Measurements from ENCODE around the gene NCSTN.

The NCSTN gene

DNA sequence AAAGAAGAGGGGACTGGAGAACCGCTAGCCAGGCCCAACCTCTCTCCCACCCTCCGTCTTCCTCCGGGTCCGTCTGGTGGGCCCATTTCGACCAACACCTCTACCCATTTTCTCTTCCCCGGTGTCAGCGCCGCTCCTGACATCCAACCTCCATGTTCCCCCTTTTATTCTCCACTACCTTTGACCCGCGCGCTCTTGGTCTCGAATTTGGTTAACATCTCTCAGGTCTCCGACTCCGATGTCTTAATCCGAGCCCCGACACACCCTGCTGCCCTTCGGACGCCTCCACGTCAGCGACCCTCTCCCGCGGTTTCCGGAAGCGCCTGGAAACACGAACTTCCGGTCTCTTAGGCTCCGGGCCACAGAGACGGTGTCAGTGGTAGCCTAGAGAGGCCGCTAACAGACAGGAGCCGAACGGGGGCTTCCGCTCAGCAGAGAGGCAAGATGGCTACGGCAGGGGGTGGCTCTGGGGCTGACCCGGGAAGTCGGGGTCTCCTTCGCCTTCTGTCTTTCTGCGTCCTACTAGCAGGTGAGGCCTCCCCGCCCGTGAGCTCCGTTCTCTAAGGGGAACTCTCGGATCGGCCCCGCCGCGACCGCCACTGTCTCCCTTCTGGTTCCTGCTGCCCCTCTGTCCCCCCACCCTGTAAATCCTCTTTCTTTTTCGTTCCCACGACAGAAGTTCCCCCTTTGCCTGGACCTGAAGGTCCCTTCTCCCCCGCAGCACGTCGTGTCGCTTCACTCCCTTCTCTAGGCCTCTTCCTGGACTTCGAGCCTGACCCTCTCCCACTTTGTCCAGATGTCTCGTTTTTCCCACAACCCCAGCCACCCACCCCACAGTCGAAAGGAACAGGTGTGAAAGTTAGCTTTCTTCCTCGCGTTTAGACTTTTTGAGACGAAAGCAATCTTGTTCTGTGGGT lies at the start of gene NCSTN, which contains the start of gene COPA:
NCSTN (plus strand) TSS at position 431 of the 917 bp plus-strand sequence; CDS start at position 445, 14 bp downstream.
COPA (minus strand) TSS at position 298 of the 917 bp plus-strand sequence; CDS start at position 218, 80 bp downstream.
- peak; percentile 78 for DNase-seq (ENCODE audit: low read depth)

DNA sequence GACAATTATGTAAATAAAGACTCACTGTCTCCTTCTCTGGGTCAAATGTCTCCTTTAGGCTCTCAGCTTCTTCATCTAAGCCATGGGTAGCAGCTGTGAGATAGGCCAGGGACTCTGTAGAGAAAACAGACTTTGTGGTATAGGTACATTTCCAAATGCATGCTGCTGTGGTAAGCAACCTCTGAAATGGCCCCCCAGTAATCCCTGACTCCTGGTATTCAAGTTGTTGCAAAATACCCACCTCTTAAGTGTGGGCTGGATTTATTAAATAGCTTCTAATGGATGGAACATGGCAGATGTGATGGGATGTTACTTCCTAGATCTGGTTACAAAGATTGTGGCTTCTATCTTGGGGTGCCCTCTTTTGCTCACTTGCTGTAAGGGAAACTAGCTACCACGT lies 47.1 kb upstream of the NCSTN start:
- DNase-seq (ENCODE audit: low read depth), result no peak

DNA sequence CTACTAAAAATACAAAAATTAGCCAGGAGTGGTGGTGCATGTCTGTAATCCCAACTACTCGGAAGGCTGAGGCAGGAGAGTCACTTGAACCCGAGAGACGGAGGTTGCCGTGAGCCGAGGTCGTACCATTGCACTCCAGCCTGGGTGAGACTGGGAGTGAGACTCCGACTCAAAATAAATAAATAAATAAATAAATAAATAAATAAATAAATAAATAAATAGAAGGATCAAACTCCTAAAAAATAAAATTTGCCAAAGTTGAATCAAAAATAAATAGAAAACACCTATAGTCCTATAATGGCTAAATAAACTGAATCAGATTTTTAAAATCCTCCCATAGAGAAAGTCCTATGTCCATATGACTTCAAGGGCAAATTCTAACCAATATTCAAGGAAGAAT lies 43.0 kb upstream of the NCSTN start:
- no peak for DNase-seq (ENCODE audit: low read depth)

GRCh38 chr1:160307118-160307791 lies 35.9 kb upstream of the NCSTN start:
- DNase-seq (ENCODE audit: low read depth), result no peak

DNA sequence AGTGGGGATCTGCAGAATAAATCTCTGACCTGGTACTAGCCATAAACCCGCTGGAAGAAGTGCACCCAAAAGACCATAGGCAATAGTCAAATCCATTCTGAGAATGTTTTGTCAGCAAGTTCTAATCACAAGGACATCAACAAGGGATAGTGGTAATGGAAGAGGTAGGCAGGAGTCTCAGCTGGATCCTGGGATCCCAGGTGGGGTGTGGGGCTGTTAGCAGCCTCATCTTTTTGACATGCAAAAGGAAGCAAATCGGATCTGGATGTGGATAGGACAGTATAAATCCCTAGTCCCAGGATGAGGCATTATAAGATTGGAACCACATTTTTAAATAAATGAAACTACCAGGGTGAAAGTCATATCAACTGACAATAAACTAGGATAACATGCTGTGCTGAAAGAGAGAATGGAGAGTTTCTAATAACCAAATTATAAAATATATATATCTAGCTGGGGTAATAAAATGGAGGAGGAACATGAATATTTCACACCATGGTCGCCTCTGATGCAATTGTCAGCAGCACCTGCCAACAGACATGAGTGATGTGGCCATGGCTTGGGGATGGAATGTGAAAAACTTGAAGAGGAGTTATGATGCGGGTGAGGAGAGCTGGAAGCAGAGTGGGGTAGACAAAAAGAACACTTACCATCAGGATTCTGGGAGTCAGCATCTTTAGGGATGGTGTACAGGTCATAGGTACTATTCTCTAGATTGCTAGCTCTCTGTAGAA lies 34.6 kb upstream of the NCSTN start:
- no peak for DNase-seq (ENCODE audit: low read depth)

DNA sequence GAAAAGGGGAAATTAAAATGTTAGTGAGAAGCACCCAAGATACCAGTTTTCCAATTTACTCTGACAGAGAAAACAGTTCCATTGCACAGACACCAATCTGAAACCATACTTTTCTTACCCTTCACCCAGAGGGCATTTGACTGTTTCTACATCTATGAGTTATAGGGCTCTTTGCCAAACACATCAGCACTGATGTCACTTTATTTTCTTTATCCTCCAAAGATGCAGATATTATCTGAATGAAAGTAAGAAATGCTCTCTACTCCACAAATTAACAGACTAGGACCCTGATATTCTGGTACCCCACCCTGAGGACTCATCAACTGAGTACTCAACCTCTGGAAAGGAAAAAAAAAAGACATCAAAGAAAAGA lies 34.0 kb upstream of the NCSTN start:
- DNase-seq (ENCODE audit: low read depth), result no peak

GRCh38 chr1:160309571-160309970 lies 33.6 kb upstream of the NCSTN start:
- DNase-seq (ENCODE audit: low read depth), result no peak

- no peak for DNase-seq (ENCODE audit: low read depth)
These were observed 27.8 kb upstream of the NCSTN start for GRCh38 chr1:160315359-160315758.

DNA sequence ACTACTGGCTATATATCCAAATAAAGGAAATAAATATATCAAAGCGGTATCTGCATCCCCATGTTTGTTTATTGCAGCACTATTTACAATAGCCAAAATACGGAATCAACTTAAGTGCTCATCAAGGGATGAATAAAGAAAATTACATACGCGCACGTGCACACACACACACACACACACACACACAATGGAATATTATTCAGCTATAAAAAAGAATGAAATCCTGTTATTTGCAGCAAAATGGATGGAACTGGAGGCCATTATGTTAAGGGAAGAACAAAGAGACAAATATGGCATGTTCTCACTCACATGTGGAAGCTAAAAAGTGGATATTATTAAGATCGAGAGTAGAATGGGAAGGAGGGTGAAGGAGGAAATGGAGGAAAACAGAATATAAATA lies 20.4 kb upstream of the NCSTN start:
- DNase-seq (ENCODE audit: low read depth), result no peak

GRCh38 chr1:160325252-160325651 lies 17.9 kb upstream of the NCSTN start:
- DNase-seq (ENCODE audit: low read depth), result no peak

DNA sequence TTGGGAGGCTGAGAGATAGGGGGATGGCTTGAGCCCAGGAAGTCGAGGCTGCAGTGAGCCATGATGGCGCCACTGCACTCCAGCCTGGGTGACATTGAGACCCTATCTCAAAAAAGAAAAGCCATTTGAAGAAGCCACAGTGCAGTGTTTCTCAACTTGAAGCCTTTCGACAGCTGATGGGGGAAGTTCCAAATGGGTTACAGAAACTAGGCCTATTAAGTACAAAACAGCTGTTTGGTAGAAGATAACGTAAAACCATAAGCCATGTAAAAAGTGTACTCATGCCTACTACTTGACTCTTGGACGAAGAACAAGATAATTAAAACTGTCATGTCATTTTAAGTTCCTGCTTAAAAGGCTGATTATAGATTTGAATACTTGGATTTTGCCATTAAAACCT lies 16.8 kb upstream of the NCSTN start:
- no peak for DNase-seq (ENCODE audit: low read depth)

DNA sequence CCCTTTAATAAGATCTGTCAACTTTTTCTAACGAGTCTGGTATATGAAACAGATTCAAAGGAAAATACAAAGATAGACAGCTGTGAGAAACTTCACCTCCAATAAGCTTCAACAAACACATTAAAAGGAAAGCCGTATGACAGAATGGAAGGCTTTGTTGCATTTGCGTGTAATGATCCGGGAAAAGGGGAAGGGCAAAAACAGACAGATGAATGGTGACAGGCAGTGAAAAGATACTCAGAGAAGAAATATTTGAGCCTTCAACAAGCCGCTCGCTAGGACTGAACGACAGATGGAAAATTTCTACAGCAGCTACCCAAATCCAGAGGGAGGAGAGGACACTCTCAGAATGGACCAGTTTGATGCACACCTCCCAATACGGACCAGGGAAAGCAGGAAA lies 15.0 kb upstream of the NCSTN start:
- no peak for DNase-seq (ENCODE audit: low read depth)

GRCh38 chr1:160330119-160330518 lies 13.1 kb upstream of the NCSTN start:
- DNase-seq (ENCODE audit: low read depth), result no peak

- DNase-seq (ENCODE audit: low read depth), result no peak
These were observed 10.7 kb upstream of the NCSTN start for GRCh38 chr1:160332516-160332915.

- no peak for DNase-seq (ENCODE audit: low read depth)
These were observed 4.6 kb upstream of the NCSTN start for GRCh38 chr1:160338580-160338979.

GRCh38 chr1:160340146-160340545 lies 3.0 kb upstream of the NCSTN start:
- DNase-seq (ENCODE audit: low read depth), result no peak

- no peak for DNase-seq (ENCODE audit: low read depth)
These were observed 2.3 kb upstream of the NCSTN start for GRCh38 chr1:160340866-160341265.

GRCh38 chr1:160342526-160342925 lies 657 bp upstream of the NCSTN start:
- DNase-seq (ENCODE audit: low read depth), result no peak

GRCh38 chr1:160344241-160344640 lies 1.1 kb downstream of the NCSTN start:
- no peak for DNase-seq (ENCODE audit: low read depth)

DNA sequence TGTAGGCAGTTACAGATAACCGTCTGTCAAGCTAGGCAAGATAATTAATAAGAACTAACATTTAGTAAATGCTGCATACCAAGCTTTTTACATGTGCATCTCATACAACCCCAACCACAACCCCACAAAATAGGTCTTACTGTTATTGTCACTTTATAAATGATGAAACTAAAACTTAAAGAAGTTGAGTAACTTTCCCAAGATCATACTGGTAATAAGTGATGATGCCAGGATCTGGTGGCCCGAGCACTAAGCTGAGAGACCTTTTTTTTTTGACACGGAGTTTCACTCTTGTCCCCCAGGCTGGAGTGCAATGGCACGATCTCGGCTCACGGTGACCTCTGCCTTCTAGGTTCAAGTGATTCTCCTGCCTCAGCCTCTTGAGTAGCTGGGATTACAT lies 1.8 kb downstream of the NCSTN start:
- no peak for DNase-seq (ENCODE audit: low read depth)

DNA sequence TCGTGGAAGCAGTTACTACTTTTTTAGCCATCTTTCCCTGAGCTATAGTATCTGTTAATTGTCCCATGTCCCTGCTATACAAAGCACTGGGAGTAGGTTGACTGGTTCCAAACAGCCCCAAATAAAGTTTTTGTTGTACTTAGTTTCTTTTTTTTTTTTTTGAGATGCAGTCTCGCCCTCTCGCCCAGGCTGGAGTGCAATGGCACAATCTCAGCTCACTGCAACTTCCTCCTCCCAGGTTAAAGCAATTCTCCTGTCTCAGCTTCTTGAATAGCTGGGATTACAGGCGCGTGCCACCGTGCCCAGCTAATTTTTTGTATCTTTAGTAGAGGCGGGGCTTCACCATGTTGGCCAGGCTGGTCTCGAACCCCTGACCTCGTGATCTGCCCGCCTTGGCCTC lies 3.3 kb downstream of the NCSTN start:
- DNase-seq (ENCODE audit: low read depth), result no peak

DNA sequence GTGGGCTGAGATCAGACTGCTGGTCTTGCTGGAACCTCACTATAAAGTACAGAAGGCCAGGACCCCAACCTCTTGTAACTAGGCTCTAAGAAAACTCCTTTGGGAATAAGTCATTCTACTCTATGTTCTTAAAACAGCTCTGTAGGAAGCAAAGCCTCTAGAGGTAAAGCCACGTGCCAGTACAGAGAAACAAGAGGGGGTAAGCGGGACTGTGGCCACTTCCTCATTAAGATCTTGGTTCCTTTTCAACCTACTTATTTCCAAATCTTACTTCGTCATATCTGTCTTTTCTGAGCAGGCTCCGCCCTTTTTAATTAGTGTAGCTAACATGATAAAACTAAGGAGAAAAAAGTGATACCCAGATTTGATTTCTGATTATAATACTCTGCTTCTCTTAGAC lies 3.8 kb downstream of the NCSTN start:
- DNase-seq (ENCODE audit: low read depth), result no peak

DNA sequence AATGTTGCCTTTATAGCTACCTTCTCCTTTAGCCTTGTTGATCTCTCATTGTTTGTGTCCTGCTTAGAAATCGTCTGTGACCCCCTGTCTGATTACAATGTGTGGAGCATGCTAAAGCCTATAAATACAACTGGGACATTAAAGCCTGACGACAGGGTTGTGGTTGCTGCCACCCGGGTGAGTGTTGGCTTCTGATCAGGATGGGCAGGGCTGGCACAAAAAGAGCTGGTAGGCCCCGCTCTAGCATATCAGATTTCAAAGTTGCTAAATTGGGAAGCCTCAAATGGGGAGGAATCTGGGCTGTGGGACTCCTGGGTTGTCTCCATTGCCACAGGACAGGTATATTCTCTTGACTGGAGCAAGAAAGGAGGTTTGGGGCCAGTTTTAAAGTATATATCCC lies 8.4 kb downstream of the NCSTN start:
- no peak for DNase-seq (ENCODE audit: low read depth)
